ENCODE data around the gene TTLL9.

TTLL9 gene

GRCh38 chr20:31988430-31989015, 118.1 kb downstream of the TTLL9 start:
- no peak for DNase-seq

GRCh38 chr20:31989030-31989645, 118.7 kb downstream of the TTLL9 start:
- no peak for DNase-seq

GRCh38 chr20:31990641-31991338, 120.4 kb downstream of the TTLL9 start:
- peak; percentile 97 for DNase-seq

- DNase-seq, result peak; percentile 90
Observed at GRCh38 chr20:31991339-31991705, 120.9 kb downstream of the TTLL9 start.

GRCh38 chr20:31992086-31992485, 121.7 kb downstream of the TTLL9 start:
- DNase-seq, result no peak

Measured in NCI-H69 (cell line).